ENCODE data around the gene PBLD.

GRCh38 chr10:68288717-68289116 is 44.0 kb downstream of the PBLD start:
- TF ChIP-seq, protein P1, sequence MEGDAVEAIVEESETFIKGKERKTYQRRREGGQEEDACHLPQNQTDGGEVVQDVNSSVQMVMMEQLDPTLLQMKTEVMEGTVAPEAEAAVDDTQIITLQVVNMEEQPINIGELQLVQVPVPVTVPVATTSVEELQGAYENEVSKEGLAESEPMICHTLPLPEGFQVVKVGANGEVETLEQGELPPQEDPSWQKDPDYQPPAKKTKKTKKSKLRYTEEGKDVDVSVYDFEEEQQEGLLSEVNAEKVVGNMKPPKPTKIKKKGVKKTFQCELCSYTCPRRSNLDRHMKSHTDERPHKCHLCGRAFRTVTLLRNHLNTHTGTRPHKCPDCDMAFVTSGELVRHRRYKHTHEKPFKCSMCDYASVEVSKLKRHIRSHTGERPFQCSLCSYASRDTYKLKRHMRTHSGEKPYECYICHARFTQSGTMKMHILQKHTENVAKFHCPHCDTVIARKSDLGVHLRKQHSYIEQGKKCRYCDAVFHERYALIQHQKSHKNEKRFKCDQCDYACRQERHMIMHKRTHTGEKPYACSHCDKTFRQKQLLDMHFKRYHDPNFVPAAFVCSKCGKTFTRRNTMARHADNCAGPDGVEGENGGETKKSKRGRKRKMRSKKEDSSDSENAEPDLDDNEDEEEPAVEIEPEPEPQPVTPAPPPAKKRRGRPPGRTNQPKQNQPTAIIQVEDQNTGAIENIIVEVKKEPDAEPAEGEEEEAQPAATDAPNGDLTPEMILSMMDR (optimal IDR thresholded peaks at IDR 0.05 in 1 of 3, IDR thresholded peaks at IDR 0.05 in 1 of 3, conservative IDR thresholded peaks at IDR 0.05 in 1 of 3; ENCODE audit: extremely low read depth in 1 of 3, insufficient read depth in 2 of 3, low read length in 3 of 3) = no peak
- no peak for TF ChIP-seq EZH2 (IDR thresholded peaks at IDR 0.05; ENCODE audit: low read length)

Data from keratinocyte (primary cell).